GM11168 (cell line): ENCODE measurements around the gene PNPLA5.
"Not testable (repeated sequence)": the region's sequence is repeated elsewhere in the genome, so short reads cannot be mapped to it uniquely, and the experiment has no call there.

ENCODE experiments used
- in situ Hi-C: fragments of 300-500 bp; cut with MboI; formaldehyde crosslinking; loops from one replicate; pipeline ENCODE4 v1.12.0; 2022; ENCODE audit warnings: low sequenced_read_pairs; ENCODE audit not compliant: unreplicated experiment

The PNPLA5 gene

GRCh38 chr22:43882122-43882767, 9.6 kb downstream of the PNPLA5 start:
- in situ Hi-C loops, result no loop called here

GRCh38 chr22:43881091-43882061, 10.4 kb downstream of the PNPLA5 start:
- in situ Hi-C loops, result no loop called here

GRCh38 chr22:43880541-43880991, 11.2 kb downstream of the PNPLA5 start:
- in situ Hi-C loops, result no loop called here

- in situ Hi-C loops, result no loop called here
Measured at GRCh38 chr22:43879901-43880540, 11.8 kb downstream of the PNPLA5 start.

- in situ Hi-C loops, result no loop called here
Measured at GRCh38 chr22:43878831-43879550, 12.8 kb downstream of the PNPLA5 start.

GRCh38 chr22:43878079-43878795, 13.6 kb downstream of the PNPLA5 start:
- in situ Hi-C loops, result no loop called here

GRCh38 chr22:43876866-43877509, 14.8 kb downstream of the PNPLA5 start:
- in situ Hi-C loops, result no loop called here

- in situ Hi-C loops, result no loop called here
Measured at GRCh38 chr22:43869799-43870198, 22.0 kb downstream of the PNPLA5 start.

GRCh38 chr22:43869001-43869400, 22.8 kb downstream of the PNPLA5 start:
- in situ Hi-C loops, result not testable (repeated sequence)

GRCh38 chr22:43867839-43868635, 23.8 kb downstream of the PNPLA5 start:
- in situ Hi-C loops, result no loop called here

- in situ Hi-C loops, result no loop called here
Measured at GRCh38 chr22:43862882-43863202, 29.0 kb downstream of the PNPLA5 start.

GRCh38 chr22:43862074-43862881, 29.5 kb downstream of the PNPLA5 start, which contains the start of gene SULT4A1:
TSS of gene SULT4A1 (minus strand) at chr22:43862513. CDS start at chr22:43862382, 131 bp downstream.
- in situ Hi-C loops, result no loop called here

GRCh38 chr22:43861529-43861928, 30.3 kb downstream of the PNPLA5 start:
- in situ Hi-C loops, result no loop called here

GRCh38 chr22:43860831-43861230, 31.0 kb downstream of the PNPLA5 start:
- in situ Hi-C loops, result no loop called here

GRCh38 chr22:43860126-43860525, 31.7 kb downstream of the PNPLA5 start:
- in situ Hi-C loops, result no loop called here

GRCh38 chr22:43859621-43860020, 32.2 kb downstream of the PNPLA5 start:
- in situ Hi-C loops, result no loop called here

- in situ Hi-C loops, result no loop called here
Measured at GRCh38 chr22:43859176-43859575, 32.6 kb downstream of the PNPLA5 start.
